ENCODE results near the gene FBRSL1.
"Not testable (repeated sequence)": the region's sequence is repeated elsewhere in the genome, so short reads cannot be mapped to it uniquely, and the experiment has no call there.

The FBRSL1 gene

DNA sequence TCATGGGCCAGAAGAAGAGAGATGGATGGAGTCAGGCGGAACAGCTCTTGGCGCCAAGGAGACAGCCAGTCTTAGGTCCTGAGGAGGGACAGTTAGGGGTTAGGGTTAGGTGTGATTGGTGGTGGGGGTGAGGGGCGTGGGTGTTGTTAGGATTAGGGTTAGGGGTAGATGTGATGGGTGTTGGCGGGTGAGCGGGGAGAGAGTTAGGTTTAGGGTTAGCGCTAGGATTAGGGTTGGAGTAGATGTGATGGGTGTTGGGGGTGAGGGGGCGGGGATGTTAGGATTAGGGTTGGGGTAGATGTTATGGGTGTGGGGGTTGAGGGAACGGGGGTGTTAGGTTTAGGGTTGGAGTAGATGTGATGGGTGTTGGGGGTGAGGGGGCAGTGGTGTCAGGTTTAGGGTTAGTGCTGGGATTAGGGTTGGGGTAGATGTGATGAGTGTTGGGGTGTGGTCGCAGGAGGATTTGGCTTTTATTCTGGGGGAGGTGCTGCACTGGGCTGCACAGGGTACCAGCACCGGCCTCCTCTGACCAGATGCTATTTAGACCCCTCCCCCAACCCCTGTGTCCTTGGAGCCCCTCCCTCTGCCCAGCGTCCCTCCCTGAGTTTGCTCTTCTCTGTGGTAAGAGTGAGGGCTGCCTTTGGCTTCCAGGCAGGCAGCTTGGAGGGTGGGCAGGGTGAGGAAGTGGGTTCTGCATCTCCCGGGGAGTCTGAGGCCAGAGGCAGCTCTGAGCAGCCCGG is 35.6 kb upstream of the FBRSL1 start:
- no peak for DNase-seq

GRCh38 chr12:132454933-132455418 is 35.0 kb upstream of the FBRSL1 start:
- DNase-seq, result no peak

- no peak for DNase-seq
Measured at GRCh38 chr12:132455565-132455964, 34.4 kb upstream of the FBRSL1 start.

- no peak for DNase-seq
Measured at GRCh38 chr12:132456186-132456943, 33.6 kb upstream of the FBRSL1 start.

DNA sequence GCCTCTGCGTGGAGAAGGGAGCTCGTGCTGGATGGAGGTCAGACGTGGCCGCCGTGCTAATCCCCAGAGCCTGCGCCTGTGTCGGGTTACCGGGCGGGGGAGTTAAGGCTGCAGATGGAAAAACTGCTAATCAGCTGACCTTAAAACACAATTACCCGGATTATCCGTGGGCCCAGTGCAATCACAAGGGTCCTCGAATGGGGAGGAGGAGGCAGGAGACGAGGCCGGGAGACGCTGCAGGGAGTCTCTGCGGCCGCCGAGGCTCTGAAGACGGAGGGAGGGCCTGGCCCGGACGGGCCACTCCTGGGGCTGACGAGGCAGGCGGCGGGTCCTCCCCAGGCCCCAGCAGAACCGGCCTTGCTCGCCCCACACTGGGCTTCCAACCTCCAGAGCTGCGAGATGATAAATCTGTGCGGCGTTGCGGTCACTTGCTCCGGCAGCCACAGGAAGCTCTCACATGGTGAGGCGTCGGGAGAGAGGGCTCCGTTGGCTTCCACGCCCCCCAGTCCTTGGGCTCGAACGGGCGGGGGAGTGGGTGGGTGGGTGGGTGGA is 32.9 kb upstream of the FBRSL1 start:
- DNase-seq, result no peak

DNA sequence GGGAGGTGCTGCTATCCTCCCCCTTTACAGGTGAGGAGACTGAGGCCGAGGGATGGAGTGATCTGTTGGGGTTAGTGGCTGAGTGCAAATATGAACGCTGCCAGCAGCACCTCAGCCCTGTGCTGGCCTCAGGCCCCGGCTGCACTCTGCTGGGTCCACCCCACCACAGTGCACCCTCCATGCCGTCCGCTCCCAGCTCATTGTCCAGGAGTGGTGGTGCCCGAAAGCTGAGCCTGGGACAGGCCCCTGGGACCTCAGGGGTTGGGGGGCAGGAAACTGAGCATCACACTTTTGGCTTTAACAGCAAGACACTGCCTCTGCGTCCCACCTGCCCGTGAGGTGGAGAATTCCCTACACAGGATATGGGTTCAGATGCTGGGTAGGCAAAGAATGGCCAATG is 31.5 kb upstream of the FBRSL1 start:
- no peak for DNase-seq

DNA sequence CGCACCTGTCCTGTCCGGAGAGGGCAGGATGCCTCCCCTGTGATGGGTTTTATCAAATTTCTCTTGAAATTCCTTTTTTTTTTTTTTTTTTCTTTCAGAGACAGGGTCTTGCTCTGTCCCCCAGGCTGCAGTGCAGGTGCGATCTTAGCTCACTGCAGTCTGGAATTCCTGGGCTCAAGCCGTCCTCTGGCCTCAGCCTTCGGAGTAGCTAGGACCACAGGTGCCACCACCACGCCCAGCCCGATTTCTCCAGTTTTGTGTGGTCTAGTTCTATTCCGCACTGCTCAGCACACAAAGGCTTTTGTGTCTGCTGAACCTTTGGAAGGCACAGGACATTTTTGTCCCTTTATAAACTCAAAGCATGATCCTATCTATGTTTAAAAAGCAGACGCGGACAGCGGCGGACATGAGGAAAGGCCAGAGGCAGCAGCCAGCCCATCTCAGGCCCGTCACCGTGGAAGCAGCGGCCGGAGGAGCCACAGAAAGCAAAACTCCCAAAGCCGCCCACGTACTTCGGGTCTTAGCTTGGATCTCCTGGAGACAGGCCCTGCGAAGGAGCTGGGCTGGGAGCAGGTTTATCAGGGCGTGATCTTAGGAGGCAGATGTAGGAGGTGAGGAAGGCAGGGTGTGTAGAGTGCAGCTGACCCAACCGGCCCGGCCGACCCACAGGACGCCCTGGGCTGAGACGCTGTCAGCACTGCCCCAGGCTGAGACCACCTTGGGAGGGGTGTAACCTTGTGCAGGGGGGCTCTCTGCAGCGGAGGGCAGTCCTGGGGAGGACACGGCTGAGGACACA is 30.9 kb upstream of the FBRSL1 start:
- no peak for DNase-seq

DNA sequence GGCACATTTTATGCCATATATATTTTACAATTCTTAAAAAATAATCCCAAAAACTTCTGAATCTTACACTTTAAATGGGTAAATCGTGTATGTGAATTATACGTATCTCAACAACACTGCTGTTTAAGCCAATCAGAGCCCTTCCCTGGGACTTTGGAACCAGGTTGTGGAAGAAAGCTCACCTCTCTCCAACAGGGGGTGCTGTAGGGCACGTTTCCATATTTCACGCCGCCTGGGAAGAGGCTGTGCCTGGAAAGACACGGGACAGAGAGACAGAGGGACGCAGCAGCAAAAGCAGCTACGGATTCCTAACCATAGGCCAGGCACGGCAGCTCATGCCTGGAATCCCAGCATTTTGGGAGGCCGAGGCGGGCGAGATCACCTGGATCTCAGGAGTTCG is 29.4 kb upstream of the FBRSL1 start:
- DNase-seq, result no peak

DNA sequence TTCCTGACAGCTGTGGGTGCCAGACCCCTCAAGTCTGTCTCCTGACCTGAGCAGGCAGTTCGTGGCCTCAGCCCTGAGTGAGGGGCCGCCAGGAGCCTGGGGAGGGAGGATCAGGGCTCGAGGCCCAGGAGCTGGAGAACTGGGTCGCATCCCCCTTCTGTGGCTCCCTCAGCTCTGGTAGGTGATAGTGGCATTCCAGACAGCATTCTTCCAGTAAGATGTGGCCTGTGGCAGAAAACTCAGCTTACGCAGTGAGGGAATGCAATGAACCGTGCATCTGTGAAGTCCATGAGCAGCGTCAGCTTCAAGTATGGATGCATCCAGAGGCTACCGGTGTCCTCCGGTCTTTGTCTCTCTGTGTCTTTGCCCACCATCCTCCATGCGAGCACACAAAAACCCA is 28.4 kb upstream of the FBRSL1 start:
- no peak for DNase-seq

- DNase-seq, result no peak
Measured at GRCh38 chr12:132462788-132463187, 27.2 kb upstream of the FBRSL1 start.

GRCh38 chr12:132463284-132463924 is 26.5 kb upstream of the FBRSL1 start:
- not testable (repeated sequence) for DNase-seq

DNA sequence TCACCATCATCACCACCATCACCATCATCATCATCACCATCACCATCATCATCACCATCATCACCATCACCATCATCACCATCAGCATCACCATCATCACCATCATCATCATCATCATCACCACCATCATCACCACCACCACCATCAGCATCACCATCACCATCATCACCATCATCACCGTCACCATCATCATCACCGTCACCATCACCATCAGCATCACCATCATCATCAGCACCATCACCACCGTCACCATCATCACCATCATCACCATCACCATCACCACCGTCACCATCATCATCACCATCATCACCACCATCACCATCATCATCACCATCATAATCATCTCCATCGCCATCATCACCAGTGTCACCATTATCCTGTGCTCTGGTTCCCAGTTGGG is 25.6 kb upstream of the FBRSL1 start:
- DNase-seq, result not testable (repeated sequence)

DNA sequence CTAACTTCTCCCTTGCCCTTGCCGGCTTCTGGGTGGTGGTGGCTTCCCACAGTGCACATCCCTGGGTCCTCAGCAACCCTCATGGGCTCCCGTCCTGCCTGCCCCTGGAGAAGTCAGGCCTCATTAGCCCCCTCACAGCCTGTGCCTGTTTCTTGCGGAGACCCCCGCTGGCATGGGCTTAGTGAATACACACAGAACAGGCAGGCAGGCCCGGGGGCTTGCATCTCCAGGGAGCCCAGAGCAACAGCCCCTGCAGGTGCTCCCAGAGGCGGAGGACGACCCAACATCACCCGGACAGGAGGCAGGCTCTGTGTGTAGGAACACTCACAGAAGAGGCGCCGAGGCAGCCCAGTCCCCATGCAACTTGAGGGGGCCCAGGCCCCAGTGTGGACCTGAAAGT is 25.1 kb upstream of the FBRSL1 start:
- DNase-seq, result no peak

DNA sequence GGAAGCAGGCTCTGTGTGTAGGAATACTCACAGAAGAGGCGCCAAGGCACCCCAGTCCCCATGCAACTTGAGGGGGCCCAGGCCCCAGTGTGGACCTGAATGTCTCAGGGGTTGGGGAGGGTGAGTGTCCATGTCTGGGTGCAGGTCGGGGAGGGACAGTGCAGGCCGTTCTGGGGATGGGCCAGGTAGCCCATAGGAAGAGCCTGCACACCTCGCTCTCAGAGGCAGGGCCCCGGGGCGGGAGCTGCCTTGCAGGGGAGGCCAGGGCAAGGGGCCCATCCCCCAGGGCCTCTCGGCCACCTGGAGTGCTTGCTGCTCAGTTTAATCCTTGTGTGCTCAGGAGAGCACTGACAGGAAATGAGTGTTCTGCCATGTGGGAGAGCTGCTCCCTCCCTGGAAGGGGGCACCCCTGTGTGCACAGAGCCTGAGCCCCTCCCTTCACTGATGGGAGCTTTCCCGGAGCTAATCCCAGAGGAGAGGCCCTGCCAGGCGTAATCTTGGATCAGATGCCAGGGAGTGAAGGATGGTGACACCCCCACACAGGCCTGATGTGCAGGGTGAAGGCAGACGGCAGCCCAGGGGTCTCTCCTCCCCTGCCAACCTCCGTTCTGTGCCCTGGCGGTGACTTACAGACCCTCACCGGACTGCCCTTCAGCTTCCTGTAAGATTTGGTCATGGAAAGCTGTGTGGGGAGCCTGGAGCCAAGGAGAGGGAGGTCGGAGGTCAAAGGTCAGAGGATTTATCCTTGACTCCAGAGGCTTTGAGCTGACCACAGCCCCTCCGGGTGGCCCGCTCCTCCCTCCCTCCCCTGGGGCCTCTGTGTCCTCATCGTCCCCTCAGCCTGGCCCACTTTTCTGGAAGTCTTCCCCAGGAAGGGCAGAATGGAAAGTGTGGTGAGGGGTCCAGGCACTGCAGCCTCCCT is 24.4 kb upstream of the FBRSL1 start:
- no peak for DNase-seq

DNA sequence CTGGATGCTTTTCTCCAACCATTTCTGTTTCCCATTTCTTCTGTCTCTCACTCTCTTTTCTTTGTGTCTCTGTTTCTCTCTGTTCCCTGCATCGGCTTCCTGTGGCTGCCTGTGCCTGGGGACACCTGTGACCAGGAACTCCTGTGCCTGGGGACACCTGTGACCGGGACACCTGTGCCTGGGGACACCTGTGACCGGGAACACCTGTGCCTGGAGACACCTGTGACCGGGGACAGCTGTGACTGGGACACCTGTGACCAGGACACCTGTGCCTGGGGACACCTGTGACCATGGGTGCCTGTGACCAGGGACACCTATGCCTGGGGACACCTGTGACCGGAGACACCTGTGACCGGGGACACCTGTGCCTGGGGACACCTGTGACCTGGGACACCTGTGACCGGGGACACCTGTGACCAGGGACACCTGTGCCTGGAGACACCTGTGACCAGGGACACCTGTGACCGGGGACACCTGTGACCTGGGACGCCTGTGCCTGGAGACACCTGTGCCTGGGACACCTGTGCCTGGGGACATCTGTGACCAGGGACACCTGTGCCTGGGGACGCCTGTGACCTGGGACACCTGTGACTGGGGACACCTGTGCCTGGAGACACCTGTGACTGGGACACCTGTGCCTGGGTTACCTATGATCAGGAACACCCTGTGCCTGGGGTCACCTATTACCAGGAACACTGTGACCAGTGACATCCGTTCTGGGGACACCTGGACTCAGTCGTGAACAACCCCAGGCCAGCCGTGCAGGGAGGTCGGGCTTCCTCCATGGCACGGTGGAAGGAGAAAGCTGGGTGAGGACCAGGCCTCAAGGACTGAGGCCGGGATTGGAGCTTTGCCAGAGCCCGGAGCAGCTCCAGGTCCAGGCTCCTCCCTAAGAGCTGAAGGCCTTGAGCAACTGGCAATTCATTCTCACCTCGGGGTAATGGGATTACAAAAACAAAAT is 23.4 kb upstream of the FBRSL1 start:
- DNase-seq, result no peak

DNA sequence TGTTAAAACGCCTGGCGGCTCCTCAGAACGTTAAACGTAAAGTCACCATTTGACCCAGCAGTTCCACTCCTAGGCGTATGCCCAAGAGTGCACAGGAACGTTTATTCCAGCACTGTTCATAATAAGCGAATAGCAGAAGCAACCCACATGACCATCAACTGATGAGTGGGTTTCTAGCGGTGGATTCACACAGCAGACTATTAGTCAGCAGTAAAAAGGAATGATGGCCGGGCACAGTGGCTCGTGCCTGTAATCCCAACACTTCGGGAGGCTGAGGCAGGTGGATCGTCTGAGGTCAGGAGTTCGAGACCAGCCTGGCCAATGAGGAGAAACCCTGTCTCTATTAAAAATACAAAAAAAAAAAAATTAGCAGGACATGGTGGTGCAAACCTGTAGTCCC is 22.4 kb upstream of the FBRSL1 start:
- no peak for DNase-seq

GRCh38 chr12:132469423-132469822 is 20.5 kb upstream of the FBRSL1 start:
- DNase-seq, result no peak

GRCh38 chr12:132470397-132470796 is 19.6 kb upstream of the FBRSL1 start:
- no peak for DNase-seq

DNA sequence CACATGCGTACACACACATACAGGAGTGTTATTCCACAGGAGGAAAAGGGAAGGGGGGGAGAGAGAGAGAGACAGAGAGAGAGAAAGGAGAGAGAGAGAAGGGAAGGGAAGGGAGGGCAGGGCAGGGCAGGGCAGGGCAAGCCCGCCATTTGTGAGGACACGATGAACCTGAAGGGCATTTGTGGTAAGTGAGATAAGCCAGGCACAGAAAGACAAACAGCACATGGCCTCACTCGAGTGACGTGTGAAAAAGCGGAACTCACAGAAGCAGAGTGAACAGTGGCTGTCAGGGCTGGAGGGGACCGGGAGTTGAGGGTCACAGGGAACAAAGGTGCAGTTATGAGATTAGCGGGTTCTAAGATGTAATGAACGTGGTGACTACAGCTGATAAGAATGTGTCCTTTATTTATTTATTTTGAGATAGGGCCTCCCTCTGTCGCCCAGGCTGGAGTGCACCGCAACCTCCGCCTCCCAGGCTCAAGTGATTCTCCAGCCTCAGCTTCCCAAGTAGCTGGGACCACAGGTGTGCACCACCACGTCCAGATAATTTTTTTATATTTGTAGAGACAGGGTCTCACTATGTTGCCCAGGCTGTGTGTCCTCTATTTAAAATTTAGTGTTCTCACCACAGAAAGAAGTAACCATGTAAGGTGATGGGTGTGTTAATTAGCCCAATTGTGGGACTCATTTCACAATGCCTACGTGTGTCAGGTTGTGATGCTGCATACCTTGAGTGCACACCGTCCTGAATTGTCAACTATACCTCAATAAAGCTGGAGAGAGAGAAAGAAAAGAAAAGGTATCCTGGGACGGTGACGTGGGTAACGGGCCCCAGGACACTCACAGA is 18.7 kb upstream of the FBRSL1 start:
- DNase-seq, result no peak

Measured in CD4-positive, alpha-beta T cell treated with Interleukin-10 for 1 hour (primary cell).